H9 (cell line): ENCODE measurements around the gene SEZ6. TPM values are rescaled to one million over a fixed set of nuclear protein-coding genes. Genes with fewer than 3 reads are reported as not detected.

Source experiments
- DNase-seq: peaks from one replicate; pipeline ENCODE4 v3.0.0-alpha.2; 2017
- H2AFZ ChIP-seq: one replicate; pipeline ENCODE4 v1.6.1; 2013; ENCODE audit warnings: mild to moderate bottlenecking, low read length, control low read depth, moderate library complexity
- H2AK5ac ChIP-seq: 2 replicates; pipeline ENCODE4 v1.6.1; 2013; ENCODE audit warnings: low read length, control low read depth, mixed read lengths; ENCODE audit not compliant: insufficient read length
- H2BK120ac ChIP-seq: one replicate; pipeline ENCODE4 v1.6.1; 2013; ENCODE audit warnings: low read depth, mild to moderate bottlenecking, low read length, control low read depth, inconsistent platforms; ENCODE audit not compliant: poor library complexity, severe bottlenecking
- H2BK12ac ChIP-seq: 2 replicates; pipeline ENCODE4 v1.6.1; 2013; ENCODE audit warnings: low read length, control low read depth, mixed read lengths, low read depth; ENCODE audit not compliant: insufficient read length
- H2BK15ac ChIP-seq: 2 replicates; pipeline ENCODE4 v1.6.1; 2013; ENCODE audit warnings: low read depth, low read length, control low read depth
- H2BK20ac ChIP-seq: one replicate; pipeline ENCODE4 v1.6.1; 2013; ENCODE audit warnings: low read depth, mild to moderate bottlenecking, low read length, control low read depth, inconsistent platforms; ENCODE audit not compliant: poor library complexity, severe bottlenecking
- H2BK5ac ChIP-seq: 2 replicates; pipeline ENCODE4 v1.6.1; 2013; ENCODE audit warnings: low read length, control low read depth, mixed read lengths; ENCODE audit not compliant: insufficient read length
- H3K14ac ChIP-seq: 2 replicates; pipeline ENCODE4 v1.6.1; 2013; ENCODE audit warnings: low read length, control low read depth; ENCODE audit not compliant: insufficient read depth
- H3K18ac ChIP-seq: 2 replicates; pipeline ENCODE4 v1.6.1; 2013; ENCODE audit warnings: low read depth, mild to moderate bottlenecking, mixed read lengths, low read length, control low read depth; ENCODE audit not compliant: insufficient read length
- H3K23ac ChIP-seq: 2 replicates; pipeline ENCODE4 v1.6.1; 2013; ENCODE audit warnings: low read length, control low read depth, mixed read lengths, low read depth; ENCODE audit not compliant: insufficient read length
- H3K23me2 ChIP-seq: 2 replicates; pipeline ENCODE4 v1.6.1; 2013; ENCODE audit warnings: low read depth, mild to moderate bottlenecking, mixed read lengths, low read length, control low read depth; ENCODE audit not compliant: insufficient read length, poor library complexity, severe bottlenecking
- H3K27ac ChIP-seq: 2 replicates; pipeline ENCODE4 v1.5.1; 2013; ENCODE audit warnings: low read length, control low read depth, mixed read lengths, low read depth; ENCODE audit not compliant: insufficient read length
- H3K27me3 ChIP-seq: 2 replicates; pipeline ENCODE4 v1.6.1; 2013; ENCODE audit warnings: low read length, control low read depth, inconsistent platforms; ENCODE audit not compliant: insufficient read depth
- H3K4ac ChIP-seq: 2 replicates; pipeline ENCODE4 v1.6.1; 2013; ENCODE audit warnings: low read depth, mild to moderate bottlenecking, control low read depth, inconsistent platforms, low read length, moderate library complexity
- H3K4me1 ChIP-seq: 2 replicates; pipeline ENCODE4 v1.6.1; 2013; ENCODE audit warnings: low read length, control low read depth, inconsistent platforms; ENCODE audit not compliant: insufficient read depth
- H3K4me2 ChIP-seq: 2 replicates; pipeline ENCODE4 v1.6.1; 2013; ENCODE audit warnings: low read length, control low read depth, mixed read lengths; ENCODE audit not compliant: insufficient read length, insufficient read depth
- H3K56ac ChIP-seq: 2 replicates; pipeline ENCODE4 v1.6.1; 2013; ENCODE audit warnings: low read depth, mild to moderate bottlenecking, mixed read lengths, low read length, control low read depth; ENCODE audit not compliant: insufficient read length
- H3K79me1 ChIP-seq: 2 replicates; pipeline ENCODE4 v1.6.1; 2013; ENCODE audit warnings: low read depth, mild to moderate bottlenecking, moderate library complexity, low read length, control low read depth, inconsistent platforms; ENCODE audit not compliant: insufficient read depth, poor library complexity, severe bottlenecking
- H3K79me2 ChIP-seq: 2 replicates; pipeline ENCODE4 v1.6.1; 2013; ENCODE audit warnings: low read length, control low read depth, inconsistent platforms; ENCODE audit not compliant: insufficient read depth
- H3K9ac ChIP-seq: 2 replicates; pipeline ENCODE4 v1.6.1; 2013; ENCODE audit warnings: low read length, control low read depth, mixed read lengths; ENCODE audit not compliant: insufficient read length; ENCODE audit errors: extremely low read depth
- H3K9me3 ChIP-seq: one replicate; pipeline ENCODE4 v1.6.1; 2013; ENCODE audit warnings: low read depth, low read length, inconsistent platforms; ENCODE audit not compliant: control insufficient read depth
- H3T11ph ChIP-seq: one replicate; pipeline ENCODE4 v1.6.1; 2013; ENCODE audit warnings: mild to moderate bottlenecking, low read length, control low read depth, inconsistent platforms
- H4K20me1 ChIP-seq: one replicate; pipeline ENCODE4 v1.6.1; 2013; ENCODE audit not compliant: control insufficient read depth, insufficient read length, insufficient read depth
- H4K5ac ChIP-seq: 2 replicates; pipeline ENCODE4 v1.6.1; 2013; ENCODE audit warnings: low read depth, mild to moderate bottlenecking, mixed read lengths, low read length, control low read depth; ENCODE audit not compliant: insufficient read length
- H4K8ac ChIP-seq: replicated peaks from 2 replicates; pipeline ENCODE4 v1.6.1; 2013; ENCODE audit warnings: low read length, control low read depth, mixed read lengths, low read depth; ENCODE audit not compliant: insufficient read length
- H4K91ac ChIP-seq: 2 replicates; pipeline ENCODE4 v1.6.1; 2013; ENCODE audit warnings: low read depth, mild to moderate bottlenecking, moderate library complexity, mixed read lengths, low read length, control low read depth; ENCODE audit not compliant: insufficient read length
- H3K27ac Mint-ChIP-seq, 3 experiments: 2 replicates in 2 of 3; 3 replicates in 1 of 3; pipeline ENCODE4 v1.8.0; 2020 to 2021; ENCODE audit warnings: mixed read lengths in 3 of 3, mild to moderate bottlenecking in 1 of 3, moderate library complexity in 1 of 3
- H3K27me3 Mint-ChIP-seq: 2 replicates; pipeline ENCODE4 v1.8.0; 2021; ENCODE audit warnings: low read depth, mild to moderate bottlenecking, moderate library complexity, mixed read lengths
- H3K36me3 Mint-ChIP-seq, 3 experiments: 2 replicates in 2 of 3; 3 replicates in 1 of 3; pipeline ENCODE4 v1.8.0; 2020 to 2021; ENCODE audit warnings: low read depth in 3 of 3, mixed read lengths in 3 of 3; ENCODE audit not compliant: insufficient read depth in 1 of 3
- H3K4me1 Mint-ChIP-seq, 2 experiments: 2 replicates each; pipeline ENCODE4 v1.8.0; 2020; ENCODE audit warnings: mixed read lengths in 2 of 2
- H3K4me3 Mint-ChIP-seq, 2 experiments: 2 replicates in 1 of 2; 3 replicates in 1 of 2; pipeline ENCODE4 v1.8.0; 2020 to 2021; ENCODE audit warnings: mild to moderate bottlenecking in 2 of 2, mixed read lengths in 2 of 2, moderate library complexity in 1 of 2
- H3K9me3 Mint-ChIP-seq, 2 experiments: 2 replicates in 1 of 2; 3 replicates in 1 of 2; pipeline ENCODE4 v1.8.0; 2020; ENCODE audit warnings: mild to moderate bottlenecking in 2 of 2, mixed read lengths in 2 of 2, moderate library complexity in 1 of 2
- CTCF ChIP-seq: fragments of 200-600 bp; sonication (generic); conservative IDR thresholded peaks from 3 replicates; pipeline ENCODE4 v1.8.0; 2021; ENCODE audit warnings: antibody characterized with exemption, mild to moderate bottlenecking
- WGBS: extraction: QIAGEN DNeasy Blood & Tissue Kit; methylation state at CpG from one replicate; pipeline ENCODE4 v1.1.7; 2013; ENCODE audit warnings: missing lambda C conversion rate, low lambda C conversion rate, mixed read lengths; ENCODE audit not compliant: insufficient read length; ENCODE audit errors: extremely low coverage; 5-methylcytosine and 5-hydroxymethylcytosine counted together
- total RNA-seq: library from RNA; stranded (reverse); gene quantifications from 2 replicates; pipeline ENCODE4 v1.2.1, GENCODE V29; 2021

SEZ6 gene
- total RNA-seq, 1 experiment from 2014 or later, result 1.8 TPM

- TF ChIP-seq CTCF, result no peak
- Histone ChIP-seq H3K4ac (no peak overlapping the region), H4K20me1 (no peaks in the 10 kb centered on the region), H3K9ac (no peak overlapping the region), H2BK5ac (no peak overlapping the region), H3K27me3 (no peaks in the 10 kb centered on the region), H3K14ac (no peak overlapping the region), H3K23ac (no peak overlapping the region), H4K91ac (no peak overlapping the region), H3T11ph (no peak overlapping the region), H2AK5ac (no peak overlapping the region), H3K9me3 (no peaks in the 10 kb centered on the region), H2BK120ac (no peak overlapping the region), H3K4me2 (no peak overlapping the region), H2BK12ac (no peak overlapping the region), H3K23me2 (no peaks in the 10 kb centered on the region), H4K5ac (no peak overlapping the region), H3K79me2 (peaks cover 17% of the 10 kb centered on the region; the same call in 1 of the 2 replicates), H3K56ac (no peak overlapping the region), H2BK20ac (no peak overlapping the region), H3K4me1 (no peaks in the 10 kb centered on the region), H2BK15ac (no peak overlapping the region), H3K18ac (no peak overlapping the region), H3K79me1 (peaks cover 20% of the 10 kb centered on the region), H3K27ac (no peak overlapping the region), H2AFZ (no peak overlapping the region), H4K8ac (no peak overlapping the region)
- DNase-seq, result no peak
- Mint-ChIP-seq H3K27ac (no peak overlapping the region), H3K9me3 (no peaks in the 10 kb centered on the region), H3K27me3 (no peaks in the 10 kb centered on the region), H3K4me3 (no peak overlapping the region), H3K4me1 (peaks cover 4 to 6% of the 10 kb centered on the region in 2 experiments; a peak in 3 of 4 replicates), H3K36me3 (peaks cover 40 to 61% (median 56%) of the 10 kb centered on the region in 3 experiments; a peak in 6 of 7 replicates)
- WGBS, result no CpG with 5 or more reads among the region's 2 CpGs
These were observed 79.5 kb downstream of the SEZ6 start for GRCh38 chr17:28926366-28926765.
